ENCODE data around the gene PTGFR. TPM values are rescaled to one million over a fixed set of nuclear protein-coding genes. Genes with fewer than 3 reads are reported as not detected.
A peak's percentile ranks its signal among the peaks of the same experiment; 100 is the strongest.

Gene PTGFR
- total and polyA plus RNA-seq, 10 of the 15 experiments (the other 5 are each of a cell fraction or from before 2014, with no cell fraction given) = not detected

DNA sequence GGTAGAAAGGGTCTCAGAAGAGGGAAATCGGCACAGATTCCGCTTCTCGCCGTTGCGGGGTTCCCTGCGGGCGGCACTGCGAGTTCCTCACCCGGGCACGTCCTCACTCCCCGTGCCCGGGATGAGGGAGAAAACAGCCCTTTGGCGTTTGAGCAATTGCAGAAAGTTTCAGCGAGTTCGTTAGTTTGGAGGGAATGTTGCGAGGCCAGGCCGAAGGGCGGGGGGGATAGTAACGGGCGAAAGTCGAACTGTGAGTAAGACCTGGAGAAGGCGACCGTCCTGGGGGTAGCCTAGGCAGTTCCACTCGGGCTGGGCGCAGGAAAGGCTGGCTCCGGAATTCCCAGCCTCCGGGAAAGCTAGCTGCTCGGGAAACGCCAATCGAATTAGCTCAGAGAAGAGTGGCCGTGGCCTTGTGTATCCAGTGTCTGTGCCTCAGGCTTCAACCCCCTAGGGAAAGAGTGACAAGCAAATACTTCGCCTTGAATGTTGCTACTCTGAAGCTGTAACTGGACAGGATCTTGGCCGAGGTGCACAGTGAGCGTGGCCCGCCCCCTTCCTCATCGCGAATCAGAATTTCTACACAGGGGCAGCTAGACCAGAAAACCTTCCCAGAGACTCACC, 787 bp downstream of the PTGFR start:
- H3K4me3 ChIP-seq = no peak overlapping the region
- intact Hi-C loops (cut with micrococcal nuclease; ENCODE audit: unreplicated experiment) = no loop called here
- H3K4me1 ChIP-seq (ENCODE audit: control insufficient read depth, insufficient read depth, low read length) = no peaks in the 10 kb centered on the region
- in situ Hi-C loops (cut with MboI) = no loop called here
- TF ChIP-seq TARDBP (IDR thresholded peaks at IDR 0.05; ENCODE audit: borderline replicate concordance) (no peak), SMC3 (IDR thresholded peaks at IDR 0.05; ENCODE audit: borderline replicate concordance, low read length) (no peak), YBX1 (IDR thresholded peaks at IDR 0.05) (no peak), SIN3A (IDR thresholded peaks at IDR 0.05; ENCODE audit: low read depth, low read length) (no peak), ZZZ3 (IDR thresholded peaks at IDR 0.05; ENCODE audit: control insufficient read depth, insufficient read length, low read depth) (no peak)
- DNase-seq (ENCODE audit: low read depth, low spot score) (no peak), FAIRE-seq (no peak), ATAC-seq (no peak; the same call in 2 of the 3 replicates)
- no peaks in the 10 kb centered on the region for H4K20me1 ChIP-seq (ENCODE audit: control insufficient read depth, insufficient read depth)
- SMC1A ChIA-PET (ENCODE audit: uncharacterized antibody, unreplicated experiment) = no interaction called here
- H3K27me3 ChIP-seq (replicated peaks in 1 of 2; ENCODE audit: control insufficient read depth in 2 of 2, insufficient read depth in 2 of 2, low read length in 1 of 2) = peaks cover 0 to 4% of the 10 kb centered on the region in 2 experiments; a peak in 2 of 4 replicates
- CTCF ChIA-PET = no interaction called here
- H3K9ac ChIP-seq (ENCODE audit: control insufficient read depth, insufficient read depth, low read length) = no peak overlapping the region
- WGBS (ENCODE audit: insufficient coverage, insufficient replicate concordance, low lambda C conversion rate, missing lambda C conversion rate) = 18% methylated on average over 37 of the region's 37 CpGs
- H3K4me2 ChIP-seq (ENCODE audit: control insufficient read depth, insufficient read depth) = no peak overlapping the region
- RAD21 ChIA-PET (ENCODE audit: unreplicated experiment) = no interaction called here
- no TSS peak for BruUV-seq (replicated peaks)
- no peaks in the 10 kb centered on the region for H3K36me3 ChIP-seq (ENCODE audit: control insufficient read depth in 2 of 2, insufficient read depth in 2 of 2, low read length in 1 of 2)
- H3K27ac ChIP-seq (ENCODE audit: control insufficient read depth, insufficient read depth) = no peak overlapping the region
- POLR2A ChIA-PET = no interaction called here
- no peaks in the 10 kb centered on the region for H3K79me2 ChIP-seq (ENCODE audit: control insufficient read depth, insufficient read depth, low read length)
- H2AFZ ChIP-seq (ENCODE audit: control insufficient read depth, low read depth, low read length) = no peak overlapping the region
- H3K9me3 ChIP-seq (replicated peaks; ENCODE audit: control insufficient read depth, insufficient read depth, low read length) = no peaks in the 10 kb centered on the region

DNA sequence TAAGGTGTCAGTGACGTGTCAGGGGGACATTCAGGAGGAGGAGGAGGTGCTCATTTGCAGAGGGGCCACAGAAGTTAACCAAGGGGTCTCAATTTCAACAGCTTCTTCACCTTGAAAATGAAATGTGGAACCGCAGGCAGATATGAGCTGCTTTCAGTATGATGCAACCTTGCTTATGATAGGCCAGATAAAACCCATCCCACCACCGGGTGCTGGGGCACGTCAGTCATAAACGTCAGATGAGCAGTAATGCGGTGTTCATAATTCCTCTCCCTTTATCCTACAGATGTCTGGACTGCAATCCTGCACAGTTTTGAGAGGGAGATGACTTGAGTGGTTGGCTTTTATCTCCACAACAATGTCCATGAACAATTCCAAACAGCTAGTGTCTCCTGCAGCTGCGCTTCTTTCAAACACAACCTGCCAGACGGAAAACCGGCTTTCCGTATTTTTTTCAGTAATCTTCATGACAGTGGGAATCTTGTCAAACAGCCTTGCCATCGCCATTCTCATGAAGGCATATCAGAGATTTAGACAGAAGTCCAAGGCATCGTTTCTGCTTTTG, 1.7 kb downstream of the PTGFR start:
- ATAC-seq (no peak), FAIRE-seq (no peak), DNase-seq (ENCODE audit: low read depth, low spot score) (no peak)
- Histone ChIP-seq H3K36me3 (ENCODE audit: control insufficient read depth in 2 of 2, insufficient read depth in 2 of 2, low read length in 1 of 2) (no peaks in the 10 kb centered on the region), H3K4me3 (no peak overlapping the region), H3K4me1 (ENCODE audit: control insufficient read depth, insufficient read depth, low read length) (no peaks in the 10 kb centered on the region), H4K20me1 (ENCODE audit: control insufficient read depth, insufficient read depth) (no peaks in the 10 kb centered on the region), H3K9me3 (replicated peaks; ENCODE audit: control insufficient read depth, insufficient read depth, low read length) (no peaks in the 10 kb centered on the region), H3K4me2 (ENCODE audit: control insufficient read depth, insufficient read depth) (no peak overlapping the region), H3K27ac (ENCODE audit: control insufficient read depth, insufficient read depth) (no peak overlapping the region), H3K79me2 (ENCODE audit: control insufficient read depth, insufficient read depth, low read length) (no peaks in the 10 kb centered on the region), H3K9ac (ENCODE audit: control insufficient read depth, insufficient read depth, low read length) (no peak overlapping the region), H3K27me3 (replicated peaks in 1 of 2; ENCODE audit: control insufficient read depth in 2 of 2, insufficient read depth in 2 of 2, low read length in 1 of 2) (peaks cover 0 to 4% of the 10 kb centered on the region in 2 experiments; a peak in 2 of 4 replicates), H2AFZ (ENCODE audit: control insufficient read depth, low read depth, low read length) (no peak overlapping the region)
- CTCF ChIA-PET = no interaction called here
- RAD21 ChIA-PET (ENCODE audit: unreplicated experiment) = no interaction called here
- TF ChIP-seq IKZF2 (IDR thresholded peaks at IDR 0.05) = no peak
- TF ChIP-seq, protein P1, sequence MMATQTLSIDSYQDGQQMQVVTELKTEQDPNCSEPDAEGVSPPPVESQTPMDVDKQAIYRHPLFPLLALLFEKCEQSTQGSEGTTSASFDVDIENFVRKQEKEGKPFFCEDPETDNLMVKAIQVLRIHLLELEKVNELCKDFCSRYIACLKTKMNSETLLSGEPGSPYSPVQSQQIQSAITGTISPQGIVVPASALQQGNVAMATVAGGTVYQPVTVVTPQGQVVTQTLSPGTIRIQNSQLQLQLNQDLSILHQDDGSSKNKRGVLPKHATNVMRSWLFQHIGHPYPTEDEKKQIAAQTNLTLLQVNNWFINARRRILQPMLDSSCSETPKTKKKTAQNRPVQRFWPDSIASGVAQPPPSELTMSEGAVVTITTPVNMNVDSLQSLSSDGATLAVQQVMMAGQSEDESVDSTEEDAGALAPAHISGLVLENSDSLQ (IDR thresholded peaks at IDR 0.05) = peak; percentile 48; the same call in 1 of the 2 replicates
- POLR2A ChIA-PET = no interaction called here
- BruUV-seq (replicated peaks) = no TSS peak
- SMC1A ChIA-PET (ENCODE audit: uncharacterized antibody, unreplicated experiment) = interaction anchor here (0.6 kb wide), 1 partner anchor 766 kb away, joined by 4 read pairs; no protein-coding TSS in a partner anchor
- intact Hi-C loops (cut with micrococcal nuclease; ENCODE audit: unreplicated experiment) = no loop called here
- in situ Hi-C loops (cut with MboI) = no loop called here
- WGBS (ENCODE audit: insufficient coverage, insufficient replicate concordance, low lambda C conversion rate, missing lambda C conversion rate) = 30% methylated on average over 12 of the region's 12 CpGs
